ENCODE measurements around the gene GNAT1. TPM values are rescaled to one million over a fixed set of nuclear protein-coding genes. Genes with fewer than 3 reads are reported as not detected.

Gene GNAT1
- total RNA-seq, 1 donor from 2014 or later, result 4.7 TPM

- DNase-seq (ENCODE audit: low spot score in 2 of 2), result no peak
- Histone ChIP-seq H3K4me3 (no peak overlapping the region), H3K27ac (peak overlapping the region; percentile 88 to 94), H3K36me3 (no peaks in the 10 kb centered on the region), H3K9me3 (no peaks in the 10 kb centered on the region), H3K4me1 (peaks cover 26 to 70% of the 10 kb centered on the region in 2 donors), H3K27me3 (no peaks in the 10 kb centered on the region)
- intact Hi-C loops (cut with DNase I), result no loop called here
- no peak for TF ChIP-seq CTCF (IDR thresholded peaks at IDR 0.05)
Observed at GRCh38 chr3:50158530-50159146, 32.8 kb upstream of the GNAT1 start.

- Histone ChIP-seq H3K27me3 (no peaks in the 10 kb centered on the region), H3K27ac (peak overlapping the region; percentile 88 to 94), H3K4me3 (no peak overlapping the region), H3K4me1 (peaks cover 35 to 85% of the 10 kb centered on the region in 2 donors), H3K36me3 (no peaks in the 10 kb centered on the region), H3K9me3 (no peaks in the 10 kb centered on the region)
- DNase-seq (ENCODE audit: low spot score in 2 of 2), result no peak
- no peak for TF ChIP-seq CTCF (IDR thresholded peaks at IDR 0.05)
- intact Hi-C loops (cut with DNase I), result loop anchor here (5.0 kb wide), 1 partner anchor 658 kb away; no protein-coding TSS in a partner anchor
Observed at GRCh38 chr3:50160561-50160983, 30.8 kb upstream of the GNAT1 start.

- no peak for DNase-seq (ENCODE audit: low spot score in 2 of 2)
- TF ChIP-seq CTCF (IDR thresholded peaks at IDR 0.05), result no peak
- intact Hi-C loops (cut with DNase I), result loop anchor here (5.0 kb wide), 1 partner anchor 659 kb away; no protein-coding TSS in a partner anchor
- Histone ChIP-seq H3K9me3 (no peaks in the 10 kb centered on the region), H3K4me3 (no peak overlapping the region), H3K4me1 (peaks cover 41 to 85% of the 10 kb centered on the region in 2 donors), H3K27me3 (no peaks in the 10 kb centered on the region), H3K27ac (peak overlapping the region; percentile 88 to 94), H3K36me3 (no peaks in the 10 kb centered on the region)
Observed at GRCh38 chr3:50161320-50161719, 30.1 kb upstream of the GNAT1 start.

GRCh38 chr3:50162034-50162883, 29.2 kb upstream of the GNAT1 start:
- Histone ChIP-seq H3K4me1 (peaks cover 44 to 89% of the 10 kb centered on the region in 2 donors), H3K36me3 (no peaks in the 10 kb centered on the region), H3K9me3 (no peaks in the 10 kb centered on the region), H3K27me3 (no peaks in the 10 kb centered on the region), H3K4me3 (no peak overlapping the region), H3K27ac (peak overlapping the region; percentile 88 to 94)
- DNase-seq (ENCODE audit: low spot score in 2 of 2), result no peak
- intact Hi-C loops (cut with DNase I), result loop anchor here (5.0 kb wide), 1 partner anchor 660 kb away; no protein-coding TSS in a partner anchor
- no peak for TF ChIP-seq CTCF (IDR thresholded peaks at IDR 0.05)

- peak overlapping the region; percentile 88 to 94 for H3K27ac ChIP-seq
- no peaks in the 10 kb centered on the region for H3K27me3 ChIP-seq
- no peaks in the 10 kb centered on the region for H3K9me3 ChIP-seq
- H3K4me1 ChIP-seq, result peaks cover 32 to 85% of the 10 kb centered on the region in 2 donors
- H3K4me3 ChIP-seq, result peak overlapping the region in 1 of 2 donors; percentile 43
- no peaks in the 10 kb centered on the region for H3K36me3 ChIP-seq
- TF ChIP-seq CTCF (IDR thresholded peaks at IDR 0.05), result no peak
- intact Hi-C loops (cut with DNase I), result loop anchor here (5.0 kb wide), 1 partner anchor 662 kb away; no protein-coding TSS in a partner anchor
- peak; percentile 69 to 96 for DNase-seq (ENCODE audit: low spot score in 2 of 2)
Observed at GRCh38 chr3:50163572-50164455, 27.6 kb upstream of the GNAT1 start.

Measured in ascending aorta (tissue), 2 donors.